LNCAP (cell line): ENCODE results near the gene NEURL3.

ENCODE experiments used
- CTCF ChIP-seq: fragments of 450-650 bp; IDR thresholded peaks from 2 replicates; pipeline ENCODE4 v1.5.1; 2017; ENCODE audit warnings: mild to moderate bottlenecking

NEURL3 gene

GRCh38 chr2:96522304-96523203 lies 17.4 kb upstream of the NEURL3 start:
- no peak for TF ChIP-seq CTCF

GRCh38 chr2:96521219-96521618 lies 16.1 kb upstream of the NEURL3 start:
- TF ChIP-seq CTCF = no peak

GRCh38 chr2:96520697-96521096 lies 15.5 kb upstream of the NEURL3 start:
- no peak for TF ChIP-seq CTCF

- no peak for TF ChIP-seq CTCF
Measured at GRCh38 chr2:96520231-96520630, 15.1 kb upstream of the NEURL3 start.

GRCh38 chr2:96517079-96517478 lies 11.9 kb upstream of the NEURL3 start:
- TF ChIP-seq CTCF = no peak

- TF ChIP-seq CTCF = no peak
Measured at GRCh38 chr2:96514521-96514920, 9.4 kb upstream of the NEURL3 start.

GRCh38 chr2:96512341-96512740 lies 7.2 kb upstream of the NEURL3 start:
- no peak for TF ChIP-seq CTCF

- TF ChIP-seq CTCF = no peak
Measured at GRCh38 chr2:96511851-96512250, 6.7 kb upstream of the NEURL3 start.
